GM12873 (cell line): Measurements from ENCODE around the gene TEK.

Source experiments
- CTCF ChIP-seq: IDR thresholded peaks from 2 replicates; pipeline ENCODE4 v1.5.1; 2012; ENCODE audit warnings: low read depth, mild to moderate bottlenecking, moderate library complexity, low read length, control low read depth; ENCODE audit not compliant: insufficient read depth; ENCODE audit errors: missing control alignments

TEK gene

GRCh38 chr9:27192291-27192960, 83.4 kb downstream of the TEK start:
- no peak for TF ChIP-seq CTCF

- no peak for TF ChIP-seq CTCF
These were observed 84.9 kb downstream of the TEK start for GRCh38 chr9:27193886-27194285.

- TF ChIP-seq CTCF: no peak
These were observed 85.5 kb downstream of the TEK start for GRCh38 chr9:27194401-27195091.

GRCh38 chr9:27195191-27195590, 86.2 kb downstream of the TEK start:
- no peak for TF ChIP-seq CTCF

GRCh38 chr9:27196383-27196782, 87.4 kb downstream of the TEK start:
- TF ChIP-seq CTCF: no peak

- no peak for TF ChIP-seq CTCF
These were observed 89.2 kb downstream of the TEK start for GRCh38 chr9:27198190-27198589.

GRCh38 chr9:27202056-27202455, 93.0 kb downstream of the TEK start:
- TF ChIP-seq CTCF: no peak
